GM04503 (cell line): ENCODE measurements around the gene MSI1.

Experiments
- DNase-seq: peaks from one replicate; pipeline ENCODE4 v3.0.0-alpha.2; 2012; ENCODE audit warnings: low read depth

MSI1 gene

DNA sequence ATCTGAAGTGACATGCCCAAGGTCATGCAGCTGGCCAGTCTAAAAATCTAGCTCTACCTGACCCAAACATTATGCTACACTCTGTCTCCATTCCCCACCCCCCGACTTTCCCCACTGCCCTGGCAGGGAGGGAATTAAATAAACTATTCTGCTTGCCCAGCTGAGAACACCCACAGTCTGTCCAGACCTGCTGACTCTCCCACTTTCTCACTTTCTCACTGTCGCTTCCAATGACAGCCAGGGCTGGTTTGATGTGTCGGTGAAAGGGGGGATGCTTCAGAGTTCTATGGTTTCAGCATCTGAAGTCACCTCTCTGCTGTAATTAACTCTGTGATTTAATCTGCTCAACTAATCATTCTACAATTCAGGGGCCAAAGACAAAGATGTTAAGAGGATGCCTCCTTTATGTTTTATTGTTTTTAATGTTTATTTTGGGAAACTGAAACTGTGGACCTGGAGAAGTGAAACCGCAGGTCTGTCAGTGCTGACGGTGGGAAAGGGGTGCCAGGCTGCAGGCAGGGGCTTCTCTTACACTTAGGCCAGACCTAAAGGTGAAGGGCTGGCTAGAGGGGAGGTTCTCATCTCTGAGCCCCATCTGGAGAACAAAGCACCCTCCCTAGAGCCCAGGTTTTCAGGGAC lies 8.1 kb upstream of the MSI1 start:
- no peak for DNase-seq

- no peak for DNase-seq
These were observed 7.5 kb upstream of the MSI1 start for GRCh38 chr12:120376416-120376815.

DNA sequence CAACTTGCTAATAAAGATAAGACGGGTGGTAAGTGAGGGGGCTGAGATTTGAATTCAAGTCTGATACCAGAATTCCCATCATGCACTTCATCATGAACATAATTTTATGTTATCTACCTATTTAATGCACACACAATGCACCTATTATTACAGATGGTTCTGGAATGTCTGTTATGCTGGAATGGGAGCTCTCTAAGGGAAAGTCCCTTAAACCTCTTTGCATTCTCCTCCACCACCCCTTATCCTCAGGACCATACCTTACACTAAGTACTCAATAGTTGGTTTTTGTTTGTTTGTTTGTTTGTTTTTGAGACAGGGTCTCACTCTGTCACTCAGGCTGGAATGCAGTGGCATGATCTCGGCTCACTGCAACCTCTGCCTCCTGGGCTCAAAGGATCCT lies 7.0 kb upstream of the MSI1 start:
- DNase-seq, result no peak

DNA sequence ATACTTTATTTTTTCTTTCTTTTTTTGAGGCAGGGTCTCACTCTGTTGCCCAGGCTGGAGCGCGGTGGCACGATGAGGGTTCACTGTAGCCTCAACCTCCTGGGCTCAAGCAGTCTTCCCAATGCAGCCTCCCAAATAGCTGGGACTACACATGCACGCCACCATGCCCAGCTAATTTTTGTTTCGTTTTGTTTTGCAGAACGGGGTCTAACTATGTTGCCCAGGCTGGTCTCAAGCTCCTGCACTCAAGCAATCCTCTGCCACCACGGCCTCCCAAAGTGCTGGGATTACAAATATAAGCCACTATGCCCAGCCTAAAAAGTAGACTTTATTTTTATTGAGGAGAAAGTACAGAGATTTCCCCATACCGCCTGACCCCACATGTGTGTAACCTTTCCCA lies 4.7 kb upstream of the MSI1 start:
- no peak for DNase-seq

DNA sequence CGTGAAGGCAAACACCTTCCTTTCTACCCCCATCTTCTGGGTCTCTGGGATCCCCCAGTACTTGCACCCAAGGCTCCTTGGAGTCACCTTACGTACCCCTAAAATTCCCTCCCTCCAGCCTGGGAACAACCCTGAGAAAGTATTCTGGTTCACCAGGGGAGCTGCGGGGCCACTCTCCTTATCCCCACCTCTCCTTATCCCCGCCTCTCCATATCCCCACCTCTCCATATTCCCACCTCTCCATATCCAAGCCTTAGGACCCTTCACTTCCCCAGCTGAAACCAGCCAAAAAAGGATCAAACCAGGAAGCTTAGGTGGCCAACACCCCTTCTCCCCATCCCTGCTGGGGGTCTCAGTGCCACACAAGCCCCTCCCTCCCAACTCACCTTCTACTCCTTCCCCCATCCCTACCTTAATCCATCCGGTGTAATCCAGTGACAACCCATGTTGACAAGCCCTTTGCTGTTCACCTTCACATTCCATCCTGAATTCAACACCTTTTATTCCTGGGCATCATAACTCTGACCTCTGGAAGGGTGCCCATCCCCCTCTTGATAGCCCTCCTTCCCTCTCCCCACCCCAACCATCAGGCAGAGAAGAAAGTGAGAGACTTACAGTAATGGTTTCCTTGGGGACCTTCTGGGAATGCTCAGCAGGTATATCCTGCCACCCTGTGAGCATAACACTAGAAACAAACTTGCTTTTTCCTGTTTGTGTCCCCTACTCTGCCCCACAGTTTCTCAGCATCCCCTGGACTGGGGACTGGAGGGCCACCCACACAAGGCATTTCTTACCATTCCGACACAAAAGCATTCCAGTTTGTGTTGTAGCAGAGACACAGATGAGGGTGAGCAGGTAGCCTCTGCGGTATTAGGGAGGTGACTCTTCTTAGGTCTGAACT lies 1.6 kb upstream of the MSI1 start:
- DNase-seq, result no peak

- DNase-seq, result no peak
These were observed 809 bp upstream of the MSI1 start for GRCh38 chr12:120369603-120370342.

GRCh38 chr12:120367924-120368788 lies 808 bp downstream of the MSI1 start:
- DNase-seq, result no peak

DNA sequence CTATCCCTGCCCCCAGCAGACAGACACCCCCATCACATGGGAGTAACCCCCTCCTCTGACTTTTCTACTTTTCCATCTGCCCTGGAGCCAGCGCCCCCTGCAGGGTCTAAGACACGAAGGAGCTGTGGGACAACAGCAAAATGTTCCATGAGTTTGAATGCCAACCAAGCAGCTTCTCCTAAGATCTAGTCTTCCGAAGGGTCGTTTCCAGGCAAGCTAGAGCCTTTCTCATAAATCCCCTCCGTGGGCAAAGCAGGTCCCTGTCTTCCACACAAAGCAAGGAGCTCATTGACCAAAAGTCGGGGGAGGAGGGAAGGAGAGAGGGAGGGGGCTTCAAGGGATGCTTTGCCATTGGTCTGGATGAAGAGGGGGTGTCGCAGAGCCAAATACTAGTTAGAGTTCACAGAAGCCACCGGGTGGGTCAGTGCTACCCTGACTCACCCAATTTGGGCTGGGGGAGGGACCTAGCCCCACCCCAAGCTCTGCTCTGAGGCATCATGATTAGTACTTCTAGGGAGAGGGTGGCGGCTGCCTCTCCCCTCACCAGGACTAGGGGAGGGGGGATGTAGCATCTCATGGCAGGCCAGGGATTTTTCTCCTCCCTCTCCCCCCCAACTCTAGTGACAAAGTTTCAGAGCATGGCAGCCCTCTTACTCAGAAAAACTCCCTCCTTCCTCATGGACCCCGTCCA lies 1.6 kb downstream of the MSI1 start:
- no peak for DNase-seq

GRCh38 chr12:120366845-120367232 lies 2.1 kb downstream of the MSI1 start:
- no peak for DNase-seq

DNA sequence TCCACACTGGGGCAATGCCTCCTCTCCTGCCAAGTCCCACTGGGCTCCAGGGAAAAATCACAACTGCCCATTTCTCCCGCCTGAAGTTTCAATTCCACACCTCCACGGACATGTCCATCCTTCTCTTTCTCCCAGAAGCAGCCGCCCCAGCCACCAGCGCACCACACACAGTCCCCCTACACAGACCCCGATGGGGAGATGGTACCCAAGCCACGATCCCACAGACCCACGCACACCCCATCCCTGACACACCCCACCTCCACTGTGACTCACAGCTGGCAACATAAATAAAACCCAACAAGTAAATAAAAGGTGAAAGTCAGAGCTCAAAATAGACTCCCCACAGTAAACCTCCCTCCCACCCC lies 2.6 kb downstream of the MSI1 start:
- no peak for DNase-seq

DNA sequence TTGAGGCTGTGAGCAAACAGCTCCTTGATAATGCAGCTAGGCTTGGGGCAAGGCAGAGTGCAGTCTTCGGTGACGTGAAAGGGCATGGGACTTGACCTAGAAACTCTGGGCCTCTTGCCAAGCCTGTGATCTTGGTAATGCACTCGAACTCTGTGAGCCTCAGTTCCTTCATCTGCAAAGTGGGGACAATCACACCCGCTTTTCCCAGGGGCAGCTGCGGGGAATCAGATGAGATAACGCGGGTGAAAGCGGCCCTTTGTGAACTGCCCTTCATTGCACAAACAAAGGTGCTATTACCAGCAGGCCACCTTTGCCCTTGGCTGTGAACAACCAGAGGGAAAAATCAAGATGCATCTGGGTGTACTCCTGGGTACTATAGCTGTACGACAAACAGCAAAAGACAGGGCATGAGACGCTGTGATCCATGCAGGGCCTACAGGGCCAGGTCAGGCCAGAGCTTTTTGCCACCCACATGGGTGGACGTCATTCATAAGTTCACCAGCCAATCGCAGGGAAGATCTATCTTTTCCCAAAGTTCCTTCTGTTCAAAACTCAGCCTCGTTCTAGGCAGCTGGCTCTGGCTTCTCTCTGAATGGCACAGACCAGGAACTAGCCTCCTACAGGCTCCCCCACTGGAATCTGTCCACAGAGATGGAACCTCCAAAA lies 3.2 kb downstream of the MSI1 start:
- no peak for DNase-seq

DNA sequence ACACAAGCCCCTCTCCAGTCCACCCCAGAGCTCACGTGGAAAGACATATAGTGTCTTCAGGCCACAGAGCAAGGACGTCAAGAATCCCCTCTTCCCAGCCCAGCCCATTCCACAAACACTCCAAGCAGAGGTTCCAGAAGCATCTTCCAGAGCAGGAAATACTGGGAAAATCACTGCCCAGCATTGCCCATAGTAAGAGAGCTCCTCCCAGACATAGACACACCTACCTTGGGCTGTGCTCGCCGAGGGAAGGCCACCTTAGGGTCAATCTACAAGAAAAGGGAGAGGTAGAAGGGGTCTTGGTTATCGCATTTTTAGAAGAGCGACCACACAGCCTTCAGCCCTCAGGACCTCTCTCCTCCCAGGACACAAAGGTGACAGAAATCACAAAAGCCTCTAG lies 4.5 kb downstream of the MSI1 start:
- no peak for DNase-seq

DNA sequence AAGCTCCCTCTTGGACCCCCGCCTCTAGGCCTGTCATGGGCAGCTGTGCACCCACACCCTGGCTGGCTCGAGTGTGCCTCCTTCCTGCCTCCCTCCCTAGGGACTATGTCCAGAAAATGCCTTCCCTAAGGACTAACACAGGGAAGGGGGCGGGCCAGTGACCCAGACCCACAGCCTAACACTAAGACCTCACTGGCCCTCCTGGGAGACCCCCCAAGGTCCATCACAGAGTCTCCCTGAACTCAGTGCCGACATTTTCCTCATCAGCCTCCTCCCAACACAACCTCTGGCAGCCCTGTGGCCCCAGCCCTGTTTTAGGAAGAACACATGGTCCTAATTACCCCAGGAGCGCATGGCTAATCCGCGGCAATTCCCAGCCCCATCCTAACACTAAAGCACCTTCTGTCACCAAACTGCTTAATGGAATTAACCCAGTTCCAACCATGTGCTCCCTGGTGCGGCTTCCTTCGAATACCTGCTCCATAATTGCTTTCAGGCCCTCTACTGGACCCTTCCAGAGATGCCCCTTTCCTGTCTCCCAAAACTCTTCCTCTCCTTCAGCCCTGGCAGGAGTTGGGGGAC lies 5.6 kb downstream of the MSI1 start:
- no peak for DNase-seq

DNA sequence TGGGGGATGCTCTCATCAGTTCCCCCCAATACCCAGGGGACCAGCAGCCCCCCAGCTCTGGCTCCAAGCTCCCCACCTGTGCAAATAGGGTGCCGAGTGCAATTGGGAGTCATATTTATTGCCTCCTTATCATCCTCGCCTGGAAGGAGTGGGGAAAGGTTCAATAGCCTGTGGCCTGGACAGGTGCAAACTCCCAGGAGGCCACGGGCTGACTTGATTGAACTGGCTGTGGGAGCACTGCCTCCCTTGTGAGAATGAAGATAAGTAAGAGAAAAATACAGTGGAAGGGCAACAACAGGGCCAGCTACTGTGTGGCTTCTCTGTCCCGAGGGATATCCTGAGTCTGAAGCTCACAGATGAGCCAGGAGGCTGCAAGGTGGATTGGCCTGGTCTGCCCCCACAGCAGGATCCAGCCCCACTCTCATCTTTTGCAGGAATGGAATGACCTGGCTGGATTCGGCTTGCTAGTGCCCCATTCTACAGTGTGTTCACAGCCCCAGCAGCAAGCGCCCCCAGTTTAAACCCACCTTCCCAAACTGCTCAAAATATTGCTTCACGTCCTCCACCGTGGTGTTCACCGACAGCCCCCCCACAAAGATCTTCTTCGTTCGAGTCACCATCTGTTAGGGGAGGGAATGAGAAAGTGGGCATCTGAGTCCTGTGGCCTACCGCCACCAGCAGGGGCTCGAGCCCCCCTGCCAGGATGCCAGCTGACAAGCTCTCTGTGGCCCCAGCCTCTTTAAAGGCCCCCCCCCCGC lies 6.3 kb downstream of the MSI1 start:
- DNase-seq, result no peak

- no peak for DNase-seq
These were observed 7.3 kb downstream of the MSI1 start for GRCh38 chr12:120361506-120362208.

- no peak for DNase-seq
These were observed 9.8 kb downstream of the MSI1 start for GRCh38 chr12:120359128-120359527.

DNA sequence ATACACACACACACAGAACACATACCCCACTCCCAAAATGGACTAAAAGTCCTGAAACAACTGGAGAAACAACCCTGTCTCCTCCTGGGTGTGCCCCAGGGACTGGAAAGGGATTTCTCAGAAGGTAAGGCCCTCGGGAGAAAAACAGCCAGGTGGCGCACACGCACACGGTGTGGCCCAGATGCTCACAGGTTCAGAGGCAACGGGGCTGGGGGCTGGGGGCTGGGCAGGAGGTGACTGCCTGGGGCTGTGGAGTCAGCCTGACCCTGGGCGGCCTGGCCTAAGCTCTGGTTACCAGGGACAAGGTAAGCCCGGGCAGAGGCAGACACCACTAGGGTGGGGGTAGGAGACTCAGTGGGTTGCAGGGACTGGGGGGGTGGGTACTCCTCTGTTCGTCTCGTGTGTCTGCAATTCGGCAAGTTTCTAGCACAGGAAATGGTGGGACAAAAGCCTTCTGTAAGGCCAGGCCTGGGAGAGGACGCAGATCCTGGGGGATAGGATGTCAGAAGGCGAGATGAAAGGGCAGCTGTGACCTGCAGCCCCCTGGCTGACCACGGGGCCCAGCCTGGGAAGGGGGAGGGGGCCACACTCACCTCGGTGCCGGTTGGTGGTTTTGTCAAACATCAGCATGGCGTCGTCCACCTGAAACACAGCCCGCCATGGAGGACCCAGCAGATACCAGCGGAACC lies 10.4 kb downstream of the MSI1 start:
- no peak for DNase-seq

- DNase-seq, result no peak
These were observed 11.9 kb downstream of the MSI1 start for GRCh38 chr12:120357104-120357503.
